B cell (primary cell): ENCODE results near the gene EID2B.

Source experiments
- CTCF ChIP-seq: fragments of 200-600 bp; IDR thresholded peaks from one replicate; pipeline ENCODE4 v1.8.0; 2022; ENCODE audit warnings: antibody characterized with exemption, mild to moderate bottlenecking
- EZH2 ChIP-seq: IDR thresholded peaks from 2 replicates; pipeline ENCODE4 v1.6.1; 2012; ENCODE audit warnings: borderline replicate concordance, low read depth, mild to moderate bottlenecking, moderate library complexity, low read length; ENCODE audit not compliant: insufficient read depth, poor library complexity, severe bottlenecking

GRCh38 chr19:39555883-39556282 lies 23.2 kb upstream of the EID2B start:
- no peak for TF ChIP-seq EZH2
- TF ChIP-seq CTCF, result no peak
